Measurements from ENCODE around the gene NCAPG2. TPM values are rescaled to one million over a fixed set of nuclear protein-coding genes. Genes with fewer than 3 reads are reported as not detected.

Gene NCAPG2
- total RNA-seq, 4 donors from 2014 or later = 4.2 to 6.2 (median 4.4) TPM

GRCh38 chr7:158581440-158582088, 123.0 kb downstream of the NCAPG2 start:
- TF ChIP-seq POLR2A (IDR thresholded peaks at IDR 0.05; ENCODE audit: low read depth) (no peak), EP300 (IDR thresholded peaks at IDR 0.05) (no peak), CTCF (IDR thresholded peaks at IDR 0.05) (no peak), POLR2AphosphoS5 (IDR thresholded peaks at IDR 0.05) (no peak)
- intact Hi-C loops (cut with DNase I) = no loop called here
- no peak for DNase-seq (ENCODE audit: extremely low spot score)
- 74% methylated on average over 7 of the region's 7 CpGs for WGBS
- H3K36me3 ChIP-seq = no peaks in the 10 kb centered on the region
- H3K4me3 ChIP-seq = no peak overlapping the region
- H3K27ac ChIP-seq (replicated peaks in 1 of 4) = no peak overlapping the region
- peaks cover 0 to 26% (median 18%) of the 10 kb centered on the region in 4 donors for H3K9me3 ChIP-seq
- peaks cover 0 to 76% (median 25%) of the 10 kb centered on the region in 4 donors for H3K27me3 ChIP-seq
- peaks cover 9 to 14% (median 11%) of the 10 kb centered on the region in 4 donors for H3K4me1 ChIP-seq

Small RNA genes lying within 50 kb of the gene (small RNA-seq; reads per million reads assigned to genes)
- gene MIR5707 = 0 reads per million in 3 donors
- gene THAP5P1 = 0 reads per million in 3 donors

Other genes starting within 250 kb of the NCAPG2 start
- 1 to 10 TPM; 2.1 to 3.1 (median 3.1) TPM for gene PTPRN2, start 117.0 kb downstream of the NCAPG2 start, total RNA-seq
- 100 to 1,000 TPM; 166 to 235 (median 202) TPM for gene ESYT2, start 124.7 kb upstream of the NCAPG2 start, total RNA-seq
- gene DYNC2I1, start 151.8 kb upstream of the NCAPG2 start, total RNA-seq = 10 to 100 TPM; 18.3 to 32.0 (median 24.9) TPM